Ramos (cell line): ENCODE measurements around the gene CDH15.

Source experiments
- in situ Hi-C: fragments of 300-500 bp; cut with MboI; formaldehyde crosslinking; loops from one replicate; pipeline ENCODE4 v1.14.3; 2022; ENCODE audit warnings: low sequenced_read_pairs; ENCODE audit not compliant: unreplicated experiment

Gene CDH15

DNA sequence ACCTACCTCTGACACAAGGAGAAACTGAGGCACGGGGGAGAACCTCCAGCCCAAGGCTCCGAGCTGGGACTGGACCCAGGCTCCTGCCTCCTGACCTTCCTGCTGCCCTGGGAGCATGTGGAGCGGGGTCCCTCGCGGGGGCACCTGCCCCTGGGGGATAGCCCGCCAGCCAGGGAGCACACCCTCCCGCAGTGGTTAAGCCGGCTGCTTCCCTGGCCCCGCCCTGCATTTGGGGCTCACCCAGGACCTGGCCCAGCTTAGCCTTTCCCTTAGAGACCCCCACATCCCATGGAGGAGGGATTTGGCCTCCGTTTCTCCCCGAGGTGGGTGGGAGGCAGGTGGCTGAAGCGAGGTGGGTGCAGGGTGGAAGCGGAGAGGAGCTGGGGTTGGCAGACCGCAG lies 1.8 kb upstream of the CDH15 start:
- in situ Hi-C loops, result loop anchor here (5.0 to 10.0 kb wide), 2 partner anchors 352 to 425 kb away; no protein-coding TSS in a partner anchor

- in situ Hi-C loops, result no loop called here
Measured at GRCh38 chr16:89170346-89171215, 967 bp upstream of the CDH15 start.

DNA sequence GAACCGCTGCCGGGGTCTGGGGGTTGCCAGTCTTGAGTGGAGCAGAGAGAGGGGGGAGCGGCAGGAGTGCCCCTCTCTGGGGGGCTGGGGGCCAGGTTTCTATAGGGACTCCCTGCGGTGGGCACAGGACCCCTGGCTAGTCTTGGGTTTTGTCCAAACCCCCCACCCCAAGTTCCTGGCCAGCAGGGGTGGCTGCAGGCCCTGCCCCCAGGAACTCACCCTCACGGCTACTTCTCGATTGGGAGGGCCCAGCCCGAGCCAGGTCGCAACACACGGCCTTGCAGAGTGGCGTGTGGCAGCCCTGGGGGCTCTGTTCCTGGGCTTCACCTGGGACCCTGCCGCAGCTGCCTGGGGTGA lies 601 bp downstream of the CDH15 start:
- in situ Hi-C loops, result no loop called here

GRCh38 chr16:89172528-89173173 lies 1.1 kb downstream of the CDH15 start:
- in situ Hi-C loops, result no loop called here

DNA sequence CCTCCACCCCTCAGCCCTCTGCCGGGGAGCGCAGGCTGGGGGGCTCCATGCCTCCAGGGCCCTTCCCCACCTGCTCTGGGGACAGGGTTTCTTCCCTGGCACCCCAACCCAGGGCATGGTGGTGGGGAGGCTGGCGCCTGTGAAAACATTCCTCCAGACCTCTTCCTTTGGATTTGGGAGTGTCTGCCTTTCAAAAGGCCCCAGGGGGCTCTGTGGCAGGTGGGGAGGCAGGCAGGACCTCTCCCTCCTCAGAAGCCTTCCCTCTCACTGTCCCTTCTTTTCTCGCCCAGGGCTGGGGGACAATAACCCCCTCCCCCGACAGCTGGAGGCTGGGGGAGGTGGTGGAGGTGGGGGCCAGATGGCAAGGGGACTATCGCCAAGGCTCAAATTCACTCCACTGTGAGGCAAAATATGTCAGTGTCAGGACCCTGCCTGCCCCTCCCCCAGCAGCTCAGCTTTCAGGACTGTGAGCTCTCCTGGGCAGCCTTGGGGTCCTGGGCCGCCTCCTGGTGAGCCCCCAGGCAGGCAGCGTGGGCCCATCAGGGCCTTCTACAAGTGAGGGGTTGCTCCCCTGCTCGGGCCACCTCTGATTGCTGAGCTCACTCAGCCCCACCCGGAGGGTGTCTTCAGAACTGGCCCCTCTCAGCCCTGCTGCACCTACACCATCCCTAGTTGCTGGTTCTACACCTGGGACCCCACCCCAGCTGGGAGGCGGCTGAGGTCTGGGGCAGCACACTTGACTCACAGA lies 1.8 kb downstream of the CDH15 start:
- in situ Hi-C loops, result no loop called here

DNA sequence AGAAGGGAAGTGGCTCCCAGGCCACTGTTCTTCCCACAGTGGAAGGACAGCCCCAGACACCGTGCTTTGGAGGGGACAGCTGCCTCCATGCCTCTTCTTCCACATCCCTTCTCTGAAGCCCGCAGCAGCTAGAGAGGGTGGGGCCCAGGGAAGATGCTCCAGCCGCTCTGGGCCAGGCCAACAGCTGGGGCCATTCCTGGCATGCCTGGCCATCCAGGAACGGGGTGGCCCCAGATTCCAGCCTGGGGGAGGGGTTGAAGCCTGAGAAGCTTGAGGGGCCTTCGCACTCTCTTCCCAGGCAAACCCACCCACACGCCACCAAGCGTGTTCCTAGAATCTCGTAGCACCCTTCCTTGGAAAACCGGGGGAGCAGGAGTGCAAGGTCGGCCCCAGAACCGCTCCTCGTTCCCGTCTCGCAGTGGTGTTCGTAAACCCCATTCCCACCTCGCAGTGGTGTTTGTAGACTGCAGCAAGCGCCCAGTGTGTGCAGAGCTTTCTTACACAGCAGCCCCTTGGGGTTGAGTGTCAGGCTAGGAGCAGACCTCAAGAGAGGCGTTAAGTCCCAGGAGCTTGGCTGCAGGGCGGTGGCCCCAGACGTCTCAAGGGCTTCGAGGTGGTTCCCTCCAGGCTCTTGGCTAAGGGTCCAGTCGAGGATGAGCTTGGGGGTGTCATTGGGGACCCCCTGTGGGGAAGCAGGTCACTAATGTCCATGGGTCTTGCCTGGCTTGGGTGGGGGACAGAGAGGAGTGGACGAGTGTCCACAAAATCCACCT lies 2.7 kb downstream of the CDH15 start:
- in situ Hi-C loops, result no loop called here

- in situ Hi-C loops, result no loop called here
Measured at GRCh38 chr16:89174877-89175276, 3.3 kb downstream of the CDH15 start.

- in situ Hi-C loops, result no loop called here
Measured at GRCh38 chr16:89175280-89176146, 4.0 kb downstream of the CDH15 start.

DNA sequence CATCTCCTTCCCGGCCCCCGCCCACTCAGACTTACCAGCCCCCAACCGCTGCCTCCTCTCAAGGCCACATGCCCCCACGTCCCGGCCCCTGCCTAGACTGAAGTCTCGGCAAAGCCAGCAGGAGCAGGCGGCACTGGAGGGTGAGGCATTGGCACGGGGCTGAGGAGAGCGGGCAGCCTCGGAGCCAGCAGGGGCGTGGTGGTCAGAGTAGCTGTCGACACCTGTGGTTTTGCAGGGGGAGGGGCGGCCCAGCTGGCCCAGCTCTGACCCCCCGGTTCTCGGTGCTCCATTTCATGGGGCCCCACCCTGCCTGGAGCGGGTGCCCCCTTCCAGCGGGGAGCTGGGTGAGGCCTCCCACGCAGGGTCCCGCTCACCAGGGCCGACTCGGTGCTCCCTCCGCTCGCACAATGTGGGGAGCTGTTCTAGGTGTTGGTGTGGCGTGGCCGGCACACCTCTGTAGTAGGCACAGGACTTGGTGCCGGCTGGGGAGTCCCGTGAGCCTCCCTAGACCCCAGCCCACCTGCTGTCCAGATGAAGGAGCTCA lies 4.7 kb downstream of the CDH15 start:
- in situ Hi-C loops, result no loop called here

DNA sequence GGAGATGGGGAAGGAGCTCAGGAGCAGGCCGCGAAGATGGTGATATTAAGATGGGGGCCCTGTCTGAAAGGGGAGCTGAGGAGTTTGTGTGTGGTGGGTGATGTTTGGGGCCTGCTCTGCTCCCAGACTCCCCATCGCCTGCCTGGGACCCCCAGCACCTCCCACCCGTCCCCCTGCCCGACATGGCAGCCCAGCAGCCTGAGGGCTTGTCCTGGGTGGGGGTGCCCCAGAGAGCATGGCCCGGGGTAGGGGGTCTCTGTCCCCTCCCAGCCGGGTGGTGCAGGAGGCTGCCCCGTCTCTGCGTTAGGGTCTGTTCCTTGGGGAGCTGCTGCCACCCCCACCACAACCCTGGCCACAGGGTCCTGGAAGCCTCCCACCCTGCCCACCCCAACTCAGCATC lies 5.2 kb downstream of the CDH15 start:
- in situ Hi-C loops, result no loop called here

DNA sequence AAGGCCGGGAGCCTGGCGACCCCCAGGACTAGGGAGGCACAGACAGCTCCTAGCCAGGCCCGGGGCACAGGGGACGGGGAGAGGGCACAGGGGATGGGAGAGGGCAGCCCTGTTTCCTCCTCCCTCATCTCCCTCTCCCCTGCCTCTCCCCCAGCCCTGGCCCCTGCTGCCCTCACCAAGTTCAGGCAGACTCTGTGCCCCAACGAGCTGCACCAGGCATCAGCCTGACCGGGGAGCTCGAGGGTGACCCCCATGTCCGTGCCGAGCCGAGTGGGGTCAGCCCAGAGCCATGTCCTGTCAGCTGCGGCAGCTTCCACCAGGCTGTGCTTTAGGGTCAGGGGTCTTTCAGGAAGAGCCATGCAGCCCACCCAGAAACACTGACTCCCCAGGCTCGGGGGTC lies 6.0 kb downstream of the CDH15 start:
- in situ Hi-C loops, result no loop called here

DNA sequence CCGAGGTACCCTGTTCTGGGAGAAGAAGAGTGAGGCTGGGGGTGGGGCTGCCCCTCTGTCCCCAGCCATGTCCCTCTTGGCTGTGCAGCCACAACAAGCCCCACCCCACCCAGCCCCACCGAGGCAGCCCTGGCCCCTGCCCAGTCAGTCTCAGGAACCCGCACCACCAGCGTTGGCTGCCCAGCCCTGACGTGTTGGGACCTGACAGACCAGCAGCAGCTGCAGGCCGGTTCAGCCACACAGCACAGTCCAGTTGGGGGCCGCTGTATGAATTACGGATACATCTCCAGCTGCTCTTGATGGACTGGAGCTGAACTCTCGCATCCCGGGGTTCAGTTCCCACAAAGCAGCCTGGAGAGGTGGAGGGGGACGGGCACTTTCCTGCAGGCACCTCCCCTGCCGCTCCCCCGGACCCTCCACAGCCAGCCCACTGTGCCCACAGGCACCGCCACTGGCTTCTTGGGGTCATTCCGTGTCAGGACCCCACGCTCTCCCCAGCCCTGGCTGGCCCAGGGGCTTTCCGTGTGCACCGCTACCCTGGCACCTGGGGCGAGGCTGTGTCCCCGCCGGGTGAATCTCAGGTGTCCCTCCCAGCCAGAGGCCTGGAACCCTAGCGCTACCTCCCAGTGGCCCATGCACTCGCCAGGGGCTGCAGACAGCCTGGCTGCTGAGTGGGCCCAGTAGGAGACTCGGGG lies 7.1 kb downstream of the CDH15 start:
- in situ Hi-C loops, result no loop called here

DNA sequence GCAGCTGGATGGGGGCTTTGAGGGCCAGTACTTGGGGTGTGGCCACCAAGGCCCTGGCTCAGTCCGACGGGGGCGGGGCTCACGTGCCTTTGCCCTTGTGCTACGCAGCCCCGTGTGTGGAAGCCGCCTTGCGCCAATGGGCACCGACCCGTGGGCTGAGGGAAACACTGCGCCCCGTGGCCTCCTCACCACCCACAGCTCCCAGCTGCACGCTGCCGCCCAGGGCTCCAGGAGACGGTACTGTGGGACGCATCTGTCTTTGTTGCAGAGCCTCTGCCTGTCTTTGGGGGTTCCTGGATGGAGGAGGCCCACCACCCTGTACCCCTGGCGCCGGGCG lies 7.6 kb downstream of the CDH15 start:
- in situ Hi-C loops, result no loop called here

- in situ Hi-C loops, result no loop called here
Measured at GRCh38 chr16:89179656-89180315, 8.2 kb downstream of the CDH15 start.

- in situ Hi-C loops, result no loop called here
Measured at GRCh38 chr16:89183463-89183862, 11.9 kb downstream of the CDH15 start.

- in situ Hi-C loops, result no loop called here
Measured at GRCh38 chr16:89183975-89184676, 12.6 kb downstream of the CDH15 start.

DNA sequence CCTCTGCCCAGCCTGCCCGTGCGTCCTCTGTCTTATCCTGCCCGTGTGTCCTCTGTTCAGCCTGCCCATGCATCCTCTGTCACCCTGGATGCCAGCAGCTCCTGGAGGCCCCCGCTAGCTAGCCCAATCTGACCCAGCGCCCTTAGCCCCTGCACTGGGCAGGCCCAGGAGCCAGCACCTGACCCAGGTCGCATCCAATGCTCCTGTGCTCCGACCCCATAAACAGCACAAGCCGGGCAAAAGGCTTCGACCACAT lies 13.1 kb downstream of the CDH15 start:
- in situ Hi-C loops, result no loop called here
